ENCODE measurements around the gene TOMM34.
A peak's percentile ranks its signal among the peaks of the same experiment; 100 is the strongest.

TOMM34 gene

DNA sequence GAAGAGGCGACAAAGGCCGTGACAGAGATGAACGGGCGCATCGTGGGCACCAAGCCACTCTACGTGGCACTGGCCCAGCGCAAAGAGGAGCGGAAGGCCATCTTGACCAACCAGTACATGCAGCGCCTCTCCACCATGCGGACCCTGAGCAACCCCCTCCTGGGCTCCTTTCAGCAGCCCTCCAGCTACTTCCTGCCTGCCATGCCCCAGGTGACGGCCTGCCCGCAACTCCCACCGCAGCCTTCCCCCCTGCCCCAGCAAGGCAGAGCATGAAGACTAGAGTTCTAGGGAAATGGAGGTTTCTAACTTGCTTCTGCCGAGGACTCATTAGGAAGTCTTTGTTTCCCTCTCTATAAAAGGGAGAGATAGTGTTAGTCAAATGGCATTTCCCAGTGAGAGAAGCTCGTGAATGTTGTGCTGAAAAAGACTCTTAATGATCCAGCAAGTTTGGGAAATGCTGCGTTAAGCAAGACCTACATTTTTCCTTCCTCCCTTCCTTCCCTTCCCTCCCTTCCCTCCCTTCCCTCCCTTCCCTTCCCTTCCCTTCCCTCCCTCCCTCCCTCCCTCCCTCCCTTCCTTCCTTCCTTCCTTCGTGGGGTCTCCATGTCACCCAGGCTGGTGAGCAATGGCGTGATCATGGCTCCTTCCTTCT is 29.6 kb downstream of the TOMM34 start:
- no peak for DNase-seq (ENCODE audit: low read depth)

GRCh38 chr20:44928595-44928994 is 31.6 kb downstream of the TOMM34 start:
- DNase-seq (ENCODE audit: low read depth): no peak

GRCh38 chr20:44924541-44924940 is 35.7 kb downstream of the TOMM34 start:
- no peak for DNase-seq (ENCODE audit: low read depth)

GRCh38 chr20:44921447-44921846 is 38.8 kb downstream of the TOMM34 start:
- DNase-seq (ENCODE audit: low read depth): no peak

GRCh38 chr20:44918761-44919160 is 41.4 kb downstream of the TOMM34 start:
- no peak for DNase-seq (ENCODE audit: low read depth)

GRCh38 chr20:44918342-44918741 is 41.9 kb downstream of the TOMM34 start:
- no peak for DNase-seq (ENCODE audit: low read depth)

DNA sequence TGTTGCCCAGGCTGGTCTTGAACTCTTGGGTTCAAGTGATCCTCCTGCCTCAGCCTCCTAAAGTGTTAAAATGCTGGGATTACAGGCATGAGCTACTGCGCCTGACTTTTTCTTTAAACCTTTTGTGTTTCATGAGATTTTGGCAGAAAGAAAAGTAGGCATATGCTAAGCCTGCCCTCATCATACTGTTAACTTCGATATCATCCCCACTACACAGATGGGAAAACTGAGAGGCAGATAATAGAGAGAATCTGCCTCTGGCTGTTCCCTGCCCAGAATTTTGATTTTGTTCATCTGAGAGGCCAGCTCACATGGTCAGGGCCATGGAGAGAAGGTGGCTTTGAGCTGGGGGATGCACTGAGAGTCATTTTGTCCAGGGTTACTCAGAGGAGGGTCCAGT is 42.8 kb downstream of the TOMM34 start:
- no peak for DNase-seq (ENCODE audit: low read depth)

GRCh38 chr20:44916586-44916985 is 43.6 kb downstream of the TOMM34 start:
- no peak for DNase-seq (ENCODE audit: low read depth)

- no peak for DNase-seq (ENCODE audit: low read depth)
Measured at GRCh38 chr20:44914924-44915323, 45.3 kb downstream of the TOMM34 start.

DNA sequence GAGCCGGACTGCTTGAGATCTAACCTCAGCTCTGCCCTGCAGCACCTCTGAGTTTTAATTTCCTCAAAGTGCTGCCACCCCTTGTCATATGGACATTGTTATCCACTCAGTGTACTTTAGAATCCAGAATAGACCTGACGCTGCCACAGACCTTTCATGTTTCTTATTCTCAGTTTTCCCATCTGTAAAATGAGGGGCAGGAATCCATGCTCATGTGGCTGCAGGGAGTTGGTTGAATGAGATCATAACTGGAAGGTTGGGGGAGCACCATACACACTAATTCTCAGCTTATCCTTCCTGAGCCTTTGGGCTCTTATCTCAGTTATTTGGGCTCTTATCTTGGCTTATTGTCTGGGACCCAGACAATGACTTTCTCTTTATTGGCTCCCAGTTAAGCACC is 48.0 kb downstream of the TOMM34 start:
- DNase-seq (ENCODE audit: low read depth): no peak

DNA sequence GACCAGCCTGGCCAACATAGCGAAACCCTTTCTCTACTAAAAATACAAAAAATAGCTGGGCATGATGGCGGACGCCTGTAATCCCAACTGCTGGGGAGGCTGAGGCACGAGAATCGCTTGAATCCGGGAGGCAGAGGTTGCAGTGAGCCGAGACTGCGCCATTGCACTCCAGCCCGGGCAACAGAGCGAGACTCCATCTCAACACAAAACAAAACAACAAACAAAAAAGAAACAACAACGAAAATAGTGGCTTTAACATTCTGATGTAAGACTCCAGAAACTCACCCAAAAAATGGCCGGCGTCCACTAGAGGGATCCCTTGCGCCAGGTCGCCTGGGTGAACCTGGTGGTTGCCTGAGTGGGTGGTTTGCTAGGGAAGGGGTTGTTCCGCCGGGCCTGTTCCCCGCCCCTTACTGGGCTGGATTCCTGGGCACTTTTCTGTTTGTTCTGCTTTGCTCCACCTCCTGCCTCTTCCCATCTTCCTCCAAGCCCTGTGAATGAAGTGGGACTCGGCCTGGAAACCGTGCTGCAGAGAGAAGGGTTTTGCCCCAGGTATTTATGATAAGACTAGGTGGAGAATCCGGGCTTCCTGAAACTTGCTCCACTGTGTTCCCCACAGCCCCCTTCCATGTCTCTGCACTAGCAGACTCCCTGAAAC is 48.8 kb downstream of the TOMM34 start:
- DNase-seq (ENCODE audit: low read depth): no peak

DNA sequence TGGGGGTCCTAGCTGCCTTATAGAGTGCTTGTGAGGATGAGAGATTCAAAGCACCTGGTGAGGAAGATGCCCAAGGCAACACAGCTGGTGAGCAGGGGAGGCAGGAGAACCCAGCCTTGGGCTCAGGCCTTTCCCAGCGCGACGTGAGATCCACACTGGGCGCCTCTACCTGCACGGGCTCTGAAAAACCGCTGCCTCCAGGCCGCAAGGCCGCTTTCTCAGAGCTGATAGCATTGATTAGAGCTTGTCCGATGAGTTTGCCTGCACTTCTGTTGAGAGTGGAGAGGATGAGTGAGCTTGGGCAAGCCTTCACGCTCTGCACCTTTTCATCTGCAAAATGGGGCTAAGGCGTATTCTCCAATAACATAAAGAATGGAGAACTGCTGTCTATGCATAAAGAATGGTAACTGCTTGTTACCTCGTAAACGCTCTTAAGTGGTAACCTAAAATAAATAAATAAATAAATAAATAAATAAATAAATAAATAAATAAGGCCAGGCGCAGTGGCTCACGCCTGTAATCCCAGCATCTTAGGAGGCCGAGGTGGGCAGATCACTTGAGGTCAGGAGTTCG is 49.4 kb downstream of the TOMM34 start:
- no peak for DNase-seq (ENCODE audit: low read depth)

DNA sequence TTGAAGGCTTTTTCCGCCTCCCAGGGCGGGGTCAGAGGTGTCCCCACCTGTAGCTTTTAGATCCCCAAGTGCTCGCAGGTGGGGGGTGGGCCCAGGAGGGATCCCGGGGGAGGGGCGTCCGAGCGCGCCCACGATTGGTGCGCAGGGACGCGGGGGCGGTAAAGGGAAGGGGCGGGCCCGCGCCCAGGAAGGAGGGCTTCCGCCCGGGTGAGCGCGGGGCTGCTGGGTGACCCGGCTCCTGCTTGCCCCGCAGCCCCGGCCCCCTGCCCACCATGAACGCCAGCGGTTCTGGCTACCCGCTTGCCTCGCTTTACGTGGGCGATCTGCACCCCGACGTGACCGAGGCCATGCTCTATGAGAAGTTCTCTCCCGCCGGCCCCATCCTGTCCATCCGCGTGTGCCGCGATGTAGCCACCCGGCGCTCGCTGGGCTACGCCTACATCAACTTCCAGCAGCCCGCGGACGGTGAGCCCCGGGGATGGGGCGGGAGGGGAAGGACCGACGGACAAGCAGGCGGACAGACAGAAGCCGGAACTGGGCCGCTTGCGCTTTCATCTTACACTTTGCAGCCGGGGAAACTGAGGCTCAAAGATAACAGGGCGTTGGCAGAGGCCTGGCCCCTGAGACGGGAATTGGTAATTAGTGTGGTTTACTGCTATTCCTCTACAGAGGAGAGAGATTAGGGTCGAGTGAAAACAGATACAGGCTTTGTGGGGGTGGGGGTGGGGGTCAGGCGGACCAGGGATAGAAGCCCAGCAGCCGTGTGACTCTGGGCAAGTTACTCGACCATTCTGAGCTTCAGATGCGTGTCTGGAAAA is 50.1 kb downstream of the TOMM34 start, which contains the start of gene PABPC1L:
Gene PABPC1L (plus strand): TSS at position 189 of the 818 bp plus-strand sequence. CDS start 84 bp downstream, at position 273.
- peak; percentile 69 for DNase-seq (ENCODE audit: low read depth)

DNA sequence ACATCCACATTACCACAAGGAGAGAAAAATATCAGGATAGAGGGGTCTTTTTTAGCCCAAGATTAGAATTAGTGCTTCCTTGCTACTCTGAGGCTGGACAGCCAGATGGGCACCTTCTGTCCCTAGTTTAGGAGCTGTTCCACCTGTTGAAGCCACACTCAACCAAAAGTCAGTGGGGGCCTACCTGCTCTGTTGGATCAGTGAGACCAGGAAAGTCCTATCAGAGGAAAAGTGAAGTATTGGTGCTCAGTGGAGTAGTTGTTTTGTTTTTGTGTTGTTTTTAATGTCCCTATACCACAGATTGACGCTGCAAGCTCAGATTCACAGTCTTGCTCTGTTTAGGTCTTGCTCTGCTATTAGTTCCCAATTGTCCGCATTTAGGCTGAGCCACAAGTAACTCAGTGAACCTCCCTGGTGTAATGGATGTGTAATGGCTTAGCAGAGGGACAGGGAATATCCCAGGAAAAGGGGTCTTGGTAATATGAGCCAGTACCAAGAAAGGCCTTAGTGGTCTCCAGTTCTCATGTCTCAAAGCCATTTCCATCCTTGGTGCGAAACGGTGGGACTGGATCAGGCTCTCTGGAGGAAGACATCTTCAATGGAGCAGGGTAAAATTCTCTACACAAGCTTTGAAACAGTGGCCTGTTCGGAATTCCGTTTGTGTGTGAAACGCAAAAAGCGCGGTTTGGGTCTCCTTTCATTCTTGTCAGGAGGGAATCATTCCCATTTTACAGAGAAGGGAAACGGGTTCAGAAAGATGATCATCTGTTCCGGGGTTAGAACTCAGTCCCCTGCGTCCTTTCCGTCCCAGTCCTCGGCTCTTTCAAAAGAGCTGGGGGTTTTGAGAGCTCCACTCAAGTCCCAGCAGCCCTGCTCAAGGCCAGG is 51.0 kb downstream of the TOMM34 start:
- no peak for DNase-seq (ENCODE audit: low read depth)

GRCh38 chr20:44904377-44904776 is 55.8 kb downstream of the TOMM34 start:
- DNase-seq (ENCODE audit: low read depth): no peak

DNA sequence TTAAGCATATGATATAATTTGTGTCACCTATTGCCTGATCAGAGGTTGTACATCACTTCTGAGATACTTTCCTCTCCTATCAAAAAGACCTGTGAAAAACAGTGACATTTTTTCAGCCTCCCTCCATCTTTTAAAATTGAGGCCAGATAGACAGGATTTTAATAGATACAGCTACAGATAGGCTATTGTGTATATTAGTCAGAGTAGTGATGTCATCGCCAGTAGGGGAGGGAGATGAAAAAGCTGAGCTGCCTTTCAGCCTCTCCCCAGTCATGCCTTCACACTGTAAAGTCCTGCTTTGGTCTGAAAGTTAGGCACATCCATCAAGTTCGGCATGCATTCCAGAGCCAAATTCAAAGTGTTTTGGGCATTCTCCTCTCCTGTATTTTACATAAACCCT is 58.2 kb downstream of the TOMM34 start:
- DNase-seq (ENCODE audit: low read depth): no peak

DNA sequence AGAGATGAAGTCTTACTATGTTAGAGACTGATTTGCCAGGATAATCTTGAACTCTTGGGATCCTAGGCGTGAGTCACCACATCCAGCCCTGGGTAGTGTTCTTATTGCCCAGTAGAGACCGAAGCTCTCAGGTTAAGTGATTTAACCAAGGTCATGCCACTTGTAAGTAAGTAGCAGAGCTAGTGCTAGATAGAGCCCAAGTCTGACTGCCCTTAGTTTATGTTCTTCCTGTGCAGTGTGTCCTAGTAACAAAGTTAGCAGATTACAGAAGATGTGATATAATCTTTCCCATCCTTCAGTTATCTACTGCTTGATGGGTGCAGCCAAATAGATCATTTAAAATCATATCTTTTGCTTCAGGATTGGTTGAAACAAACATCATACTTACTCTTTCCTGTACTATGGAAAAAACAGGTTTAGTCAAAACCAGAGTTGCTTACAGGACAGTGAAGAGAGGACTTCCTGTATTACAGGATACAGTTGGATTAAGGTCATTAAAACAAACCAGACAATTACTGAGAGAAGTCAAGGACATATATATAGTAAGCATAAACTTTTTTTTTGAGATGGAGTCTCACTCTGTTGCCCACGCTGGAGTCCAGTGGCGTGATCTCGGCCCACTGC is 59.9 kb downstream of the TOMM34 start:
- DNase-seq (ENCODE audit: low read depth): no peak

GRCh38 chr20:44897133-44897532 is 63.1 kb downstream of the TOMM34 start:
- no peak for DNase-seq (ENCODE audit: low read depth)

GRCh38 chr20:44896583-44896982 is 63.6 kb downstream of the TOMM34 start:
- DNase-seq (ENCODE audit: low read depth): no peak

- DNase-seq (ENCODE audit: low read depth): no peak
Measured at GRCh38 chr20:44894959-44895358, 65.2 kb downstream of the TOMM34 start.

Measured in stimulated activated CD8-positive, alpha-beta memory T cell treated with anti-CD3 and anti-CD28 coated beads, Interleukin-7, amount 100 ng/mL, for 24 hours (primary cell).